Urinary bladder (tissue), 4 donors: ENCODE results near the gene DCLK1. TPM values are rescaled to one million over a fixed set of nuclear protein-coding genes. Genes with fewer than 3 reads are reported as not detected.

Source experiments
- DNase-seq: peaks from one replicate; pipeline ENCODE4 v3.0.0-alpha.2; 2015; ENCODE audit errors: extremely low spot score
- H3K27ac ChIP-seq: one replicate; pipeline ENCODE4 v1.5.1; 2013; ENCODE audit warnings: low read depth, mild to moderate bottlenecking, moderate library complexity
- H3K36me3 ChIP-seq: one replicate; pipeline ENCODE4 v1.6.1; 2013; ENCODE audit warnings: mild to moderate bottlenecking, moderate library complexity; ENCODE audit not compliant: insufficient read depth
- H3K4me1 ChIP-seq: one replicate; pipeline ENCODE4 v1.6.1; 2013; ENCODE audit warnings: mild to moderate bottlenecking, moderate library complexity; ENCODE audit not compliant: insufficient read depth
- H3K4me3 ChIP-seq: one replicate; pipeline ENCODE4 v1.5.1; 2013; ENCODE audit warnings: low read depth, low read length
- WGBS: extraction: QIAGEN DNeasy Blood & Tissue Kit; methylation state at CpG from one replicate; pipeline ENCODE4 v1.1.7; 2013; 5-methylcytosine and 5-hydroxymethylcytosine counted together
- polyA plus RNA-seq: library from polyadenylated mRNA; stranded (reverse); fragments of 200-250 nt; gene quantifications from one replicate; pipeline ENCODE4 v1.2.3, GENCODE V29; 2013
- total RNA-seq: library from RNA; depleted of rRNA; stranded (reverse); fragments of >200 nt; gene quantifications from one replicate; pipeline ENCODE4 v1.2.3, GENCODE V29; 2014
- donor health status: healthy with polysubstance abuse.
- donor health status: healthy.

The DCLK1 gene
- total and polyA plus RNA-seq, 2 donors = 6.5 to 89.1 TPM

DNA sequence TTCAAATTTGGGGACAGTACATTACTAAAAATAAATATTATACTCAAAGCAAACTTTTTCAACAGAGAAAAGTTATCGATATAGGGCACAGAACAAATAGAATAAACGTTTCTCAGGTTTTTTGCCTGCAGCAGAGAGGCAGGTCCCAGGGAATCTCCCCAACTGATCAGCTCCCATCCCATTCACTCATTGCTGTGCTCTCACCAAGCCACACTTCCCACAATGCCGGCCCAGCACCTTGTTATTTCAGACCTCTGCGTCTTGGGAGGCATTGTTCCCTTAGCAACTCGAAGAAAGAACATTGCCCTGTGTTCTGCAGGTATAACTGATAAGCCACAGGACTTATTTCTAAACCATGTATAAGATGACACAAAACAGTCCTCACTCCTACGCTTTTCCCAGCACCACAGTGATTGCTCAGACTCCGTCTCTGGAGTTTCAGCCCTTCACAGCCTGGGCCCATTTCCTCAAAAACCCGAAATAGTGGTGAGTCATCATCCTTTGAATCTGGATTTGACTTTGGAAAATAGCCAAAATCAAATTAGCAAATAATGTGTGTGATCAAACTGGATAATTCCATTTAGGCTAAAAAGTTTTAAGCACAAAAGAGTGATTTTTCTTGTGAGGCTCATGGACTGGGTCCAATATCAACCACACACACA, 100.4 kb downstream of the DCLK1 start:
- Histone ChIP-seq H3K4me1 (no peaks in the 10 kb centered on the region), H3K36me3 (no peaks in the 10 kb centered on the region), H3K27ac (no peak overlapping the region), H3K4me3 (no peak overlapping the region)
- WGBS = 77% methylated on average over 8 of the region's 8 CpGs
- DNase-seq = no peak

DNA sequence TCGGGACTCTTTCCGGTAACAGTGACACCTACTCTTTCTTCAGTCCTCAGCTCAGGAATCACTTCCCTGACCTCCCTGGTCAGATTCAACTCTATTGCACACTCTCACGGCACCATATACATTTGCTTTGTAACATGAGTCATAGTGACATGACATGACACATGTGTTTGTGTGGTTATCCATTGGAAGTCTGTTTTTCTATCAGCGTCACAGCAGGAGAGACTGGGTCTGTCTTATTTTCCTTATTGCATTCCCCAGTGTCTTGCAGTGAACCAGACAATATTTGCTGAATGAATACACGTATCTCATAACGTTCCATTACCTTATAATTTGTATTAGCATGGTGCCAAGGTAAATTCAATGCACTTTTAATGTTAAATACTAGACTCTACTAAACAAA, 102.0 kb downstream of the DCLK1 start:
- WGBS = 90% methylated on average over 6 of the region's 6 CpGs
- H3K27ac ChIP-seq = no peak overlapping the region
- no peaks in the 10 kb centered on the region for H3K4me1 ChIP-seq
- H3K4me3 ChIP-seq = no peak overlapping the region
- no peak for DNase-seq
- no peaks in the 10 kb centered on the region for H3K36me3 ChIP-seq

GRCh38 chr13:36028359-36029025, 102.7 kb downstream of the DCLK1 start:
- no peak for DNase-seq
- no peak overlapping the region for H3K4me3 ChIP-seq
- 84% methylated on average over 6 of the region's 6 CpGs for WGBS
- no peaks in the 10 kb centered on the region for H3K36me3 ChIP-seq
- no peaks in the 10 kb centered on the region for H3K4me1 ChIP-seq
- no peak overlapping the region for H3K27ac ChIP-seq

DNA sequence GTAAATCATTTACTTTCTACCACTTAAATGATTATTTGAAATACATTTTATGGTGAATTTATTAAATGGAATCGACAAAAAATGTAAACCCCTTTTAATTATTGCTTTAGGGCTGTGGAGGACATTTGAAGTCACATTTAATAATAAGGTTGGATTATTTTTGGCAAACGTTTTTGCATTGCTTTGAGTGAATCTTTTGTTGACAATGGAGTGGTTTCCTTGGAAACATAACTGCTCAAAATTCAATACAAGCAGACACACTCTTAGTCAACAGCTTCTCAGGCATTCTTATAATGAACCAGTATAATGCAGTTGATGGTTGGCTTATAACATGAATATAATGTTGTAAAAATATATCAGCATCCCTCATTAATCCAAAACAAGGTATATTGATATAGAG, 104.7 kb downstream of the DCLK1 start:
- no peaks in the 10 kb centered on the region for H3K36me3 ChIP-seq
- H3K27ac ChIP-seq = no peak overlapping the region
- WGBS = 49% methylated on average over 2 of the region's 2 CpGs
- DNase-seq = no peak
- H3K4me3 ChIP-seq = no peak overlapping the region
- H3K4me1 ChIP-seq = no peaks in the 10 kb centered on the region

DNA sequence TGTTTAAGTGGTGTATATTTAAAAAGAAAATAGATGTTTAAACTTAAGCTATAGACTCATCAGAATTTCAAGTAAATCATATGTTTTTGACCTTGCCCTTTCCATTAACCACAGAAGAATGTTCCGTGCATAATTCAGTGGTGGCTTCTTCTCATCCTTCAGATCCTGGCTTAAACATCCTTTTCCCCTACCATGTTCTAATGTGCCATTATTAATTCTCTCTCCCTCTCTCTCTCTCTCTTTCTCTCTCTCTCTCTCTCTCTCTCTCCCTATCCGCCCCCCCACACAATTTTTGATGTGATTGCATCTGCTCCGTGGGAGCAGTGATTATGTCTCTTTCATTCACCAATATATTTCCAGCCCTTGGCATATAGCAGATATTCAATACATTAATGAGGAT, 116.4 kb downstream of the DCLK1 start:
- Histone ChIP-seq H3K27ac (no peak overlapping the region), H3K36me3 (no peaks in the 10 kb centered on the region), H3K4me3 (no peak overlapping the region), H3K4me1 (no peaks in the 10 kb centered on the region)
- no peak for DNase-seq
- WGBS = 87% methylated on average over 3 of the region's 3 CpGs

GRCh38 chr13:36006894-36007675, 124.1 kb downstream of the DCLK1 start:
- Histone ChIP-seq H3K36me3 (no peaks in the 10 kb centered on the region), H3K4me3 (no peak overlapping the region), H3K27ac (no peak overlapping the region), H3K4me1 (no peaks in the 10 kb centered on the region)
- WGBS = 64% methylated on average over 5 of the region's 5 CpGs
- no peak for DNase-seq

- H3K36me3 ChIP-seq = no peaks in the 10 kb centered on the region
- WGBS = 78% methylated on average over 4 of the region's 4 CpGs
- no peak for DNase-seq
- H3K4me1 ChIP-seq = no peaks in the 10 kb centered on the region
- no peak overlapping the region for H3K4me3 ChIP-seq
- no peak overlapping the region for H3K27ac ChIP-seq
Observed at GRCh38 chr13:36006347-36006746, 124.8 kb downstream of the DCLK1 start.

DNA sequence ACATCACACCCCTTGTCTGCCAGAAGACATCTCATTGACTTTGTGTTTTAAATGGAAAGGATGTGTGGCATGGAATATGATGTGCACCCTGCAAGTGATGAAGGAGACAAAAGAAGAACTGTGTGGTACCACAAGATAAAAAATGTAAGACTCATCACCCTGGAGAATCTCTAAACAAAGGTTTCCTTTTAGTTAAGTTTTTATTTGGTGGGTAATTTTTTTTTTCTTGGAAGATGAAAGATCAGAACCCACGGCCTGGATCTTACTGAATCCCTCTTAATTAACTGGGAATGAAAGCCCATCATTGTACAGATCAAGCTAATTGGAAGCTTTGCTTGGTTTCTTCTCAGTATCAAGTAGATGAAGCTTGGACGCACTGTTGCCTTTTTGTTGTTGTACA, 129.6 kb downstream of the DCLK1 start:
- no peaks in the 10 kb centered on the region for H3K36me3 ChIP-seq
- H3K27ac ChIP-seq = no peak overlapping the region
- H3K4me1 ChIP-seq = no peaks in the 10 kb centered on the region
- no peak overlapping the region for H3K4me3 ChIP-seq
- WGBS = 88% methylated on average over 2 of the region's 2 CpGs
- no peak for DNase-seq

- Histone ChIP-seq H3K4me3 (no peak overlapping the region), H3K27ac (no peak overlapping the region), H3K36me3 (no peaks in the 10 kb centered on the region), H3K4me1 (no peaks in the 10 kb centered on the region)
- DNase-seq = no peak
- WGBS = 85% methylated on average over 2 of the region's 2 CpGs
Observed at GRCh38 chr13:36000028-36000427, 131.2 kb downstream of the DCLK1 start.

GRCh38 chr13:35996360-35996759, 134.8 kb downstream of the DCLK1 start:
- Histone ChIP-seq H3K4me3 (no peak overlapping the region), H3K36me3 (no peaks in the 10 kb centered on the region), H3K27ac (no peak overlapping the region), H3K4me1 (no peaks in the 10 kb centered on the region)
- WGBS = 84% methylated on average over 3 of the region's 3 CpGs
- no peak for DNase-seq

DNA sequence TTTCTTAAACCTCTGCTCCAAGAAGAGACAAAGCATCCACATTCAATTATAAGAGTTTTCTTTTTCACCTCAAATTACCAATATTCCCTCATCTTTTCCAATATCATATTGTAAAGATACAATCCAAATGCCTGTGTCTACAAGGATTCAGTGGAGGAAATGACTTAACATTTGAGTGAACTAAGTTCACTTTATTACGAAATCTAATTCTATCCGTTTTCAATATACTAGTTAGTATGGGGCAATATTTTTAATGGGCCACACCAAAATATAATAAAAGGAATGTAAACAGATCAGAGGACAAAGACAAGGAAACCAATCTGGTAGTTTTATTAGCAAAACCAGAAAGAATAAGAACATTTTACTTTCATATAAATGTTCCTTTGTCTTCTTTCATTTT, 136.0 kb downstream of the DCLK1 start:
- no peak for DNase-seq
- Histone ChIP-seq H3K36me3 (no peaks in the 10 kb centered on the region), H3K4me3 (no peak overlapping the region), H3K4me1 (no peaks in the 10 kb centered on the region), H3K27ac (no peak overlapping the region)
- WGBS = 62% methylated on average over 2 of the region's 2 CpGs

GRCh38 chr13:35994131-35994966, 136.8 kb downstream of the DCLK1 start:
- WGBS = 58% methylated on average over 6 of the region's 6 CpGs
- H3K4me1 ChIP-seq = no peaks in the 10 kb centered on the region
- DNase-seq = no peak
- no peak overlapping the region for H3K4me3 ChIP-seq
- no peak overlapping the region for H3K27ac ChIP-seq
- H3K36me3 ChIP-seq = no peaks in the 10 kb centered on the region

- 43% methylated on average over 1 of the region's 1 CpG for WGBS
- no peak overlapping the region for H3K4me3 ChIP-seq
Observed at GRCh38 chr13:35993686-35994085, 137.5 kb downstream of the DCLK1 start.

More at GRCh38 chr13:35993686-35994085, 137.5 kb downstream of the DCLK1 start:
- no peak for DNase-seq
- Histone ChIP-seq H3K36me3 (no peaks in the 10 kb centered on the region), H3K27ac (no peak overlapping the region), H3K4me1 (no peaks in the 10 kb centered on the region)
